ENCODE results near the gene NELFA. TPM values are rescaled to one million over a fixed set of nuclear protein-coding genes. Genes with fewer than 3 reads are reported as not detected.
"Not testable (repeated sequence)": the region's sequence is repeated elsewhere in the genome, so short reads cannot be mapped to it uniquely, and the experiment has no call there.

Gene NELFA
- total RNA-seq, 1 donor from 2014 or later, result 8.4 TPM

GRCh38 chr4:2040391-2041238, 31.8 kb upstream of the NELFA start:
- no peak for DNase-seq (ENCODE audit: low spot score)

DNA sequence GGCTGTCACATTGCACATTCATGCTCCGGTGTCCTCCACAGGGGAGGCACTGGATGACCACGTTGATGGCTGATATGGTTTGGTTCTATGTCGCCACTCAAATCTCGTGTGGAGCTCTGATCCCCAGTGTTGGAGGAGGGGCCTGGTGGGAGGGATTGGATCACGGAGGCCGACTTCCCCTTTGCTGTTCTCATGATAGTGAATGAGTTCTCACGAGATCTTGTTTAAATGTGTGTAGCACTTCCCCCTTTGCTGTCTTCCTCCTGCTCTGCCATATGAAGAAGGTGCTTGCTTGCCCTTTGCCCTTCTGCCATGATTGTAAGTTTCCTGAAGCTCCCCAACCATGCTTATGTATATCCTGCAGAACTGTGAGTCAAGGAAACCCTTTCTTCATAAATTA, 28.1 kb upstream of the NELFA start:
- DNase-seq (ENCODE audit: low spot score), result no peak

- no peak for DNase-seq (ENCODE audit: low spot score)
These were observed 27.6 kb upstream of the NELFA start for GRCh38 chr4:2036327-2036726.

- DNase-seq (ENCODE audit: low spot score), result not testable (repeated sequence)
These were observed 22.4 kb upstream of the NELFA start for GRCh38 chr4:2031161-2031560.

DNA sequence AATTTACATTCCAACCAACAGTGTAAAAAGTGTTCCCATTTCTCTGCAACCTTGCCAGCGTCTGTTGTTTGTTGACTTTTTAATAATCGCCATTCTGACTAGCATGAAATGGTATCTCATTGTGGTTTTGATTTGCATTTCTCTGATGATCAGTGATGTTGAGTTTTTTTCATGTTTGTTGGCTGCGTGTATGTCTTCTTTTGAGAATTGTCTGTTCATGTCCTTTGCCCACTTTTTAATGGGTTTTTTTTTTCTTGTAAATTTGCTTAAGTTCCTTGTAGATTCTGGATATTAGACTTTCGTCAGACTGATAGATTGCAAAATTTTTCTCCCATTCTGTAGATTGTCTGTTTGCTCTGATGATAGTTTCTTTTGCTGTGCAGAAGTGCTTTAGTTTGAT, 18.3 kb upstream of the NELFA start:
- not testable (repeated sequence) for DNase-seq (ENCODE audit: low spot score)

DNA sequence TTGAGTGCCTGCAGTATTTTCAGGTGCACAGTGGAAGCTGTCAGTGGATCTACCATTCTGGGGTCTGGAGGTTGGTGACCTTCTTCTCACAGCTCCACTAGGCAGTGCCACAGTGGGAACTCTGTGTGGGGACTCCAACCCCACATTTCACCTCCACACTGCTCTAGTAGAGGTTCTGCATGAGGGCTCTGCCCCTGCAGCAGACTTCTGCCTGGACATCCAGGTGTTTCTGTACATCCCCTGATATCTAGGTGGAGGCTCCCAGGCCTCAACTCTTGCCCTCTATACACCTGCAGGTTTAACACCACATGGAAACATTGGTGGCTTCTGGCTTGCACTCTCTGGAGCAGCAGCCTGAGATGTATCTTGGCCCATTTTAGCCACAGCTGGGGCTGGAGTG, 17.0 kb upstream of the NELFA start:
- no peak for DNase-seq (ENCODE audit: low spot score)

DNA sequence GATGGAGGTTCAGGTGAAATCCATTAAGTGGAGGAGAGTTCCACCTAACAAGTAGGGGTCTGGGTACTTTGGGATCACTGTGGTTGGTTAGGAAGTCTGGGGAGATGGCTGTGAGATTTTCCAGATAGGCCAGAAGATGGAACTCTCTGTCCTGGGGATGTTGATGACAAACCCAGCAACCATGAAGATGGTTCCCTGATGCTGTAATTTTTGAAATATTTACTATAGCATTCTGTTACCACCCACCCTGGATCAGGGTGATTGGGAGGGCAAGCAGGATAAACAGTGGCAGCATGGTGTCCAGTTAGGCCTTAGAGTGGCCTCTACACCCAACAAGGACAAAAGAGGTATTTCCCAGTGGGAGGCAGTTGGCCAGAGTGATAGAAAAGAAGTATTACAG, 15.9 kb upstream of the NELFA start:
- DNase-seq (ENCODE audit: low spot score), result no peak

- DNase-seq (ENCODE audit: low spot score), result peak; percentile 91
These were observed 12.7 kb upstream of the NELFA start for GRCh38 chr4:2021358-2022018.

DNA sequence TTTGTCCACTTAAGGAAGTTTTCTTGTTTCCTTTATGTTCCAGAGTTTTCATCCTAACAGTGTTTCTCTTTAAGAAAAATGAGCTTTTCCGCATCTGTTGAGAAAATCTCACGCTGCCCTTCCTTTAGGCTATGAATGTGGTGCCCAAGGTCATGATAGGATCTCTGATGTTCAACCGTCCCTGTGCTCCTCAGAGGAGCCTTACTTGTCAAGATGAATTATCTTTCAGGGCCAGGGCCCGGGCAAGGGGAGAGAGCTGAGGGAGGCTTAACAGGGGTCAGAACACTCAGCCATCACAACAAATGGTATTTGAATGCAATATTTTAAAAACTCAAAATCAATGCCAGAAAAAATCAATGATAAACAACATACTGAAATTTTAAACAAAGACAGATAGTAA, 6.2 kb upstream of the NELFA start:
- DNase-seq (ENCODE audit: low spot score), result no peak

GRCh38 chr4:2011583-2011982, 2.8 kb upstream of the NELFA start:
- DNase-seq (ENCODE audit: low spot score), result no peak

GRCh38 chr4:2009651-2010233, 968 bp upstream of the NELFA start:
- peak; percentile 59 for DNase-seq (ENCODE audit: low spot score)

GRCh38 chr4:2008671-2008920, 178 bp downstream of the NELFA start:
- no peak for DNase-seq (ENCODE audit: low spot score)

DNA sequence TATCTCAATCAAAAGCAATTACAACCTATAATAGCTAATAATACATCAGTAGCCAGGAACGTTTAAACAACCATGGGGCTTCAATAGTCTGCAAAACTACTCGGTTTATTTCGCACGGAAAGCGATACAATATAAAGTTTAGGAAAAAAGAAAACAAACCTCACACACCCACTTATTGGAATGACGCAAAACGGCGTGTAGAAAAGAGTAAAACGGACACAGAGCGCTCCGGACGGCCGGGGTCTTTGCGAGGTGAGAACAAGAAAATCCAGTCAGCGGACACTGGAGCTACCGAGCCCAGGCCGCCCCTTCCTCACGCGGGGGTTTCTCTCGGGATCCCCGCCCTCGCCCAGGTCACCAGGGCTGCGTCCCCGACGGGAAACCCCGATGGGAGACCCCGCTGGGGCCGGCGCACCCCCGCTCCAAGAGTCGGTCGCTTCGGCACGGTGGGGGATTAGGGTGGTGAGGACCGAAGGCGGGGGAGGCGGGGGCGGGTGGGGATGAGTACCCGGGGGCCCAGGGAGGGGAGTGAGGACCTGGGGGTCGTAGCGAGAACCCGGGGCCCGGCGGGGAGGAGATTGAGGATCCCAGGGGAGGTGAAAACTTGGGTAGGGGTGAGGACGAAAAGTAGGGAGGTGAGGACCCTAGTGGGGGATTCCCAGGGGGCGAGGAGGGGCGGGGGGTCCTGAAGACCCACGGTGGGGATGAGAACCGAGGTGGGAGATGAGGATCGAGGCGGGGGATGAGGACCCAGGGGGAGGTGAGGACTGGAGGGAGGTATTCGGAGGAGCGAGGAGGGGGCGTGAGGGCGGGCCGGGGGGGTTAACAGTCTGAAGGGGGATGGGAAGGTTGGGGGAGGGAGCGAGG, 737 bp downstream of the NELFA start:
- no peak for DNase-seq (ENCODE audit: low spot score)

GRCh38 chr4:2006956-2007653, 1.7 kb downstream of the NELFA start:
- DNase-seq (ENCODE audit: low spot score), result no peak

GRCh38 chr4:2006367-2006766, 2.4 kb downstream of the NELFA start:
- DNase-seq (ENCODE audit: low spot score), result no peak

- DNase-seq (ENCODE audit: low spot score), result not testable (repeated sequence)
These were observed 5.4 kb downstream of the NELFA start for GRCh38 chr4:2003361-2003760.

DNA sequence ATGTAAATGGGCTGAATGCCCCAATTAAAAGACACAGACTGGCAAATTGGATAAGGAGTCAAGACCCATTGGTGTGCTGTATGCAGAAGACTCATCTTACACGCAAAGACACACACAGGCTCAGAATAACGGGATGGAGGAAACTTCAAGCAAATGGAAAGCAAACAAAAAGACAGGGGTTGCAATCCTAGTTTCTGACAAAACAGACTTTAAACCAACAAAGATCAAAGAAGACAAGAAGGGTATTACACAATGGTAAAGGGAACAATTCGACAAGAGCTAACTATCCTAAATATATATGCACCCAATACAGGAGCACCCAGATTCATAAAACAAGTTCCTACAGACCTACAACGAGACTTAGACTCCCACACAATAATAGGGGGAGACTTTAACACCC, 9.5 kb downstream of the NELFA start:
- not testable (repeated sequence) for DNase-seq (ENCODE audit: low spot score)

DNA sequence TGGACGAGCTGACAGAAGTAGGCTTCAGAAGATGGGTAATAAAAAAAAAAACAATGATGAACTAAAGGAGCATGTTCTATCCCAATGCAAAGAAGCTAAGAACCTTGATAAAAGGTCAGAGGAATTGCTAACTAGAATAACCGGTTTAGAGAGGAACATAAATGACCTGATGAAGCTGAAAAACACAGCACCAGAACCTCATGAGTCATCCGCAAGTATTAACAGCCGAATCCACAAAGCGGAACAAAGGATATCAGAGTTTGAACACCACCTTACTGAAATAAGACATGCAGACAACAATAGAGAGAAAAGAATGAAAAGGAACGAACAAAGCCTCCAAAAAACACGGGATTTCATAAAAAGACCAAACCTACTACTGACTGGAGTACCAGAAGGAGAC, 10.5 kb downstream of the NELFA start:
- peak; percentile 20 for DNase-seq (ENCODE audit: low spot score)

DNA sequence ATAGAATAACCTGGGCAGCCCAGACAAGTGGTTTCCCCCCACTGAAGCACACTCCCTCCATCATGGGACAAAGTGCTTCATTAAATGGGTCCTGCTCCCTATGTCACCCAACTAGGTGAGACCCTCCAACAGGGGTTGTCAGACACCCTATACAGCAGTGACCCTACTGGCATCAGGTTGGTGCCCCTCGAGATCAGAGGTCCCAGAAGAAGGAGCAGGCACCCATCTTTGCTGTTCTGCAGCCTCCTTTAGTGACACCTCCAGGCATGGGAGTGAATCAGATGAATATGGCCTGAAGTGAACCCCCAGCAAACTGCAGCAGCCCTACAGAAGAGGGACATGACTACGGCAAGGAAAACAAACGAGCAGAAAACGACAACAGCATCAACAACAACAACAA, 11.1 kb downstream of the NELFA start:
- no peak for DNase-seq (ENCODE audit: low spot score)

DNA sequence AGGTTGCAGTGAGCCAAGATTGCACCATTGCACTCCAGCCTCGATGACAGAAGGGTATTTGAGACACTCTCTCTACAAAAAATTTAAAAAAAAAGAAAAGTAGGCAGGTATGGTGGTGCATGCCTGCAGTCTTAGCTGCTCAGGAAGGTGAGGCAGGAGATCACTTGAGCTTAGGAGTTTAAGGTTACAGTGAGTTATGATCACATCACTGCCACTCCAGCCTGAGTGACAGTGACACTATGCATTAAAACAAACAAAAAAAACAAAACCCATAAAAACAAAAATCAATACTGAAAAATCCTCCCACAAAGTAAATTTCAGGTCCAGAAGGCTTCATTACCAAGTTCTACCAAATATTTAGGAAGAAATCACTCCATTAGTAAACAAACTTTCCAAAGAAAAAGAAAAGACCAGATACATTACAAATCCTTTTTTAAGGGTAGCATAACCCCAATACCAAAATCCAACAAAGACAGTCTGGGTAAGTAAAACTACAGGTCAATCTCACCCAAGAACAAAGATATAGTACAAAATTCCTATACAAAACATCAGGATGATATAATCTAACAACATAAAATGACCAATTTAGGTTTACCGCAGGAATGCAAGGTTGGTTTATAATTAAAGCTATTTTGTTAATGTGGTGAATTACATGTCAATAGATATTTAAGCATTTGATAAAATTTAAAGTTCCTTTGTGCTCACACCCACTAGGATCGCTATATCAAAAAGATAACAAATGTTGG, 11.7 kb downstream of the NELFA start:
- no peak for DNase-seq (ENCODE audit: low spot score)

DNA sequence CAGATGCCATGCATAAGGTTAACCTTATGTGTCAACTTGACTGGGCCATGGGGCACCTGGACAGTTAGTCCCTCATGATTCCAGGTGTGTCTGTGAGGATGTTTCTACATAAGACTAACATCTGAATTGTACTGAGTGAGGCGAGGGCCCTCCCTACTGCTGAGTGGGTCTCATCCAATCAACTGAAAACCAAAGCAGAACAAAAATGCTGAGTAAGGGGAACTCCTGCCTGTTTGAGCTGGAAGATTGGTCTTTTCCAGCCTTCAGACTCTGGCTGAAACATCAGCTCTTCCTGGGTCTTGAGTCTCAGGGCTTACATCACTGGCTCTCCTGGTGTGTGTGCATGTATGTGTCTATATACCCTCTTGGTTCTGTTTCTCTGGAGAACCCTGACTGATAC, 13.8 kb downstream of the NELFA start:
- DNase-seq (ENCODE audit: low spot score), result no peak

Measured in umbilical cord (tissue), 2 donors.